PFSK-1 (cell line): ENCODE data around the gene ABCB8.

Experiments used
- FOXP2 ChIP-seq: optimal IDR thresholded peaks from 2 replicates; pipeline ENCODE3; 2011; ENCODE audit warnings: borderline replicate concordance, control low read depth, inconsistent platforms; ENCODE audit not compliant: insufficient read depth; ENCODE audit errors: extremely low read length, extremely low read depth
- POLR2AphosphoS5 ChIP-seq: IDR thresholded peaks from 2 replicates; pipeline ENCODE4 v1.6.1; 2012; ENCODE audit warnings: low read depth, mild to moderate bottlenecking, control low read depth, low read length, moderate library complexity
- REST ChIP-seq, 2 experiments: IDR thresholded peaks; 2 replicates each; pipeline versions ENCODE4 v1.6.1 to v1.8.0; 2011 to 2012; ENCODE audit warnings: low read depth in 2 of 2, low read length in 2 of 2, control low read depth in 1 of 2, inconsistent platforms in 1 of 2, mild to moderate bottlenecking in 1 of 2, moderate library complexity in 1 of 2; ENCODE audit not compliant: insufficient read depth in 1 of 2
- SIN3A ChIP-seq: IDR thresholded peaks from 2 replicates; pipeline ENCODE4 v1.6.1; 2012; ENCODE audit warnings: mild to moderate bottlenecking, low read length, moderate library complexity, borderline replicate concordance; ENCODE audit not compliant: insufficient read depth
- TAF1 ChIP-seq: IDR thresholded peaks from 2 replicates; pipeline ENCODE4 v1.6.1; 2012; ENCODE audit warnings: low read length, control low read depth, borderline replicate concordance; ENCODE audit not compliant: insufficient read depth

The ABCB8 gene

DNA sequence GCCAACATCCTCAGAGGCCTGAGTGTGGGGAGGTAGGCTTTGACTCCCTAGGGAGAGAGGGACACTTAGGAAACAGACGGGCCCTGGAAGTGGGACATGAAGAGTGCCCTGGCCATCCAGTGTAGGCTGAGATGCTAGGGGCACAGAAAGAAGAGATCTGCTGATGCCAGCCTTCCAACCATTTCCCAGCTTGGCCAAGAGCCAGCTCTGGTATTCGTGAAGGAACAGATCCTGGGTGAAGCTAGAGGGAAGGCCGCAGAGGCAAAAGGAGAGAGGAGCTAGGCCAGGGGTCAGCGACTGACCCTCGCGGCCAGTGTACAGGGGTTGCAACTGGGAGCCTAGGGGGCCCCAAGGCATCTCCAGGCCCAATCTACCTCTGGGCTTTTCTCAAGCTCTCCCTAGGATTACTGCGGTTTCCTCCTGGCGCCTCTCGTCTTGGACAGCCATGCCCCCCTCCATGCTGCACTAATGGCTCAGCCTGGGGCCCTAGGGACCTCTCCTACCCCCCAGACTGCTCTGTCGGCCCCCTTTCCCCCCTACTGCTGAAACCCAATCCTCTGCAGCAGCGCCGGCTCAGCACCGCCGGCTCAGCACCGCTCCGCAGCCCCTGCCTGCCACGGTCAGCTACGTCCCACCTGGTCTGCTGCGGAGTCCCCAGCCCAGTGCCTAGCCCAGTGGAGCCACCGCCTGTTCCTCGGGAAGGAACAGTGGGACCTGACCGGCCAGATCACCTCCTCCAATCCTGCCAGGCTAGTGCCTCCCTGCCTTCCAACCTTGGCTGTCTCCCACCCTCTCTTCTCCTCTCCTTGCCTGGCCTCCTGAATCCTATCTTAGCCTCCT is 19.9 kb downstream of the ABCB8 start, which contains the start of gene ASIC3:
Gene ASIC3 (plus strand): TSS at position 556 of the 840 bp plus-strand sequence. CDS start 355 bp downstream, outside the sequence.
- TF ChIP-seq TAF1, result no peak

DNA sequence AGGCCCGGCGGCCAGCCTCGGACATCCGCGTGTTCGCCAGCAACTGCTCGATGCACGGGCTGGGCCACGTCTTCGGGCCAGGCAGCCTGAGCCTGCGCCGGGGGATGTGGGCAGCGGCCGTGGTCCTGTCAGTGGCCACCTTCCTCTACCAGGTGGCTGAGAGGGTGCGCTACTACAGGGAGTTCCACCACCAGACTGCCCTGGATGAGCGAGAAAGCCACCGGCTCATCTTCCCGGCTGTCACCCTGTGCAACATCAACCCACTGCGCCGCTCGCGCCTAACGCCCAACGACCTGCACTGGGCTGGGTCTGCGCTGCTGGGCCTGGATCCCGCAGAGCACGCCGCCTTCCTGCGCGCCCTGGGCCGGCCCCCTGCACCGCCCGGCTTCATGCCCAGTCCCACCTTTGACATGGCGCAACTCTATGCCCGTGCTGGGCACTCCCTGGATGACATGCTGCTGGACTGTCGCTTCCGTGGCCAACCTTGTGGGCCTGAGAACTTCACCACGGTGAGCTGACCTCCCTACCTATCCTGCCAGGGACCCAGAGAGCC is 20.7 kb downstream of the ABCB8 start:
- TF ChIP-seq SIN3A, result no peak
- TF ChIP-seq REST (IDR thresholded peaks at IDR 0.05; ENCODE audit: insufficient read depth in 1 of 2, low read depth in 2 of 2, low read length in 2 of 2), result no peak
- no peak for TF ChIP-seq TAF1
- TF ChIP-seq FOXP2, result no peak
- TF ChIP-seq POLR2AphosphoS5, result no peak

GRCh38 chr7:151051108-151051507 is 22.9 kb downstream of the ABCB8 start:
- TF ChIP-seq TAF1 (no peak), SIN3A (no peak), REST (IDR thresholded peaks at IDR 0.05; ENCODE audit: insufficient read depth in 1 of 2, low read depth in 2 of 2, low read length in 2 of 2) (no peak), POLR2AphosphoS5 (no peak), FOXP2 (no peak)

DNA sequence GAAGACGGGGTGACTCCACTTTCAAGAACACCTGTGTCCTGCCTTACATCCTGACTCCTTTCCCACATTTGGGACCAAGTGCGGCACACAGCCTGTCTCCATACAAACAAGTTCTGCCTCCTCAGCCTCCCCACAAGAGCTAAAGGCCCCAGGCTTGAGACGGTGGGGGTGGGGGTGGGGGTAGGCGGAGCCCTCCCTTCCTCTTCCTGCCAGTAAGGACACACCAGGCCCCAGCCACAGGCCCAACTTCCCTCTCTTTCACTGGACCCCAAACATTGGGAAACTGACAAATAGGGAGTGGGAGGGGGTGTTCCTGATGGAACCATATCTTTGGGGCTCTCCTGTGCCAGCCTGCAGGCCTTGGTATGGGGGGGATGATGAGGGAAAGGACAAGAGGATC is 24.8 kb downstream of the ABCB8 start:
- TF ChIP-seq POLR2AphosphoS5 (no peak), REST (IDR thresholded peaks at IDR 0.05; ENCODE audit: insufficient read depth in 1 of 2, low read depth in 2 of 2, low read length in 2 of 2) (no peak), FOXP2 (no peak), TAF1 (no peak), SIN3A (no peak)

- TF ChIP-seq TAF1 (no peak), POLR2AphosphoS5 (no peak), SIN3A (no peak), REST (IDR thresholded peaks at IDR 0.05; ENCODE audit: insufficient read depth in 1 of 2, low read depth in 2 of 2, low read length in 2 of 2) (no peak), FOXP2 (no peak)
These were observed 25.5 kb downstream of the ABCB8 start for GRCh38 chr7:151053751-151054150.
